Ureter (tissue), 1 donor: Measurements from ENCODE around the gene SET. TPM values are rescaled to one million over a fixed set of nuclear protein-coding genes. Genes with fewer than 3 reads are reported as not detected.

ENCODE experiments used
- DNase-seq: peaks from one replicate; pipeline ENCODE4 v3.0.0-alpha.2; 2020; ENCODE audit warnings: low spot score
- total RNA-seq: library from RNA; stranded (reverse); gene quantifications from one replicate; pipeline ENCODE4 v1.2.4, GENCODE V29; 2023
- donor health status: DM: yes; HTN: yes; CAD: no.

The SET gene
- total RNA-seq, 1 donor from 2014 or later, result 390 TPM

GRCh38 chr9:128712451-128713410 lies 23.7 kb downstream of the SET start:
- no peak for DNase-seq

GRCh38 chr9:128713411-128713780 lies 24.4 kb downstream of the SET start:
- no peak for DNase-seq

GRCh38 chr9:128713941-128714573 lies 25.0 kb downstream of the SET start:
- no peak for DNase-seq

GRCh38 chr9:128714586-128715435 lies 25.8 kb downstream of the SET start:
- no peak for DNase-seq

GRCh38 chr9:128715436-128715750 lies 26.4 kb downstream of the SET start:
- DNase-seq, result no peak

- no peak for DNase-seq
Measured at GRCh38 chr9:128716581-128717254, 27.7 kb downstream of the SET start.

- DNase-seq, result no peak
Measured at GRCh38 chr9:128718047-128718446, 29.0 kb downstream of the SET start.

- no peak for DNase-seq
Measured at GRCh38 chr9:128718475-128718874, 29.5 kb downstream of the SET start.

GRCh38 chr9:128719919-128720605 lies 31.0 kb downstream of the SET start:
- no peak for DNase-seq

GRCh38 chr9:128720841-128721486 lies 31.9 kb downstream of the SET start:
- DNase-seq, result no peak

GRCh38 chr9:128721487-128722010 lies 32.5 kb downstream of the SET start:
- no peak for DNase-seq

- DNase-seq, result no peak
Measured at GRCh38 chr9:128722380-128723351, 33.6 kb downstream of the SET start.

GRCh38 chr9:128723352-128723865 lies 34.4 kb downstream of the SET start:
- no peak for DNase-seq

- DNase-seq, result peak; percentile 97
Measured at GRCh38 chr9:128723866-128724743, 35.1 kb downstream of the SET start, which contains the start of gene ZDHHC12. Gene ZDHHC12, minus strand, starts transcription at chr9:128724127. Its CDS starts 34 bp downstream, at chr9:128724093.

GRCh38 chr9:128724744-128725211 lies 35.8 kb downstream of the SET start:
- peak; percentile 71 for DNase-seq

GRCh38 chr9:128727640-128728248 lies 38.7 kb downstream of the SET start:
- DNase-seq, result no peak

- no peak for DNase-seq
Measured at GRCh38 chr9:128728298-128728697, 39.3 kb downstream of the SET start.
